Right forelimb (tissue), 1 donor: Measurements from ENCODE around the gene MIOS.
"Not testable (repeated sequence)": the region's sequence is repeated elsewhere in the genome, so short reads cannot be mapped to it uniquely, and the experiment has no call there.

Experiments used
- DNase-seq: peaks from one replicate; pipeline ENCODE4 v3.0.0-alpha.2; 2018

Gene MIOS

GRCh38 chr7:7651479-7651878 lies 84.8 kb downstream of the MIOS start:
- no peak for DNase-seq

- DNase-seq = no peak
Observed at GRCh38 chr7:7652798-7653540, 86.3 kb downstream of the MIOS start.

GRCh38 chr7:7653593-7654187 lies 87.0 kb downstream of the MIOS start:
- DNase-seq = no peak

- no peak for DNase-seq
Observed at GRCh38 chr7:7654964-7655715, 88.5 kb downstream of the MIOS start.

GRCh38 chr7:7656459-7656858 lies 89.8 kb downstream of the MIOS start:
- not testable (repeated sequence) for DNase-seq
